HCT116 (cell line): ENCODE data around the gene ANO8. TPM values are rescaled to one million over a fixed set of nuclear protein-coding genes. Genes with fewer than 3 reads are reported as not detected.

ENCODE experiments used
- ATAC-seq: fragments of 200-7000 bp; cut with Tn5 transposase; 2 replicates; pipeline ENCODE4 v1.9.1; 2020; ENCODE audit warnings: mild to moderate bottlenecking, moderate library complexity
- BruUV-seq: library from RNA; stranded (reverse); fragments of 400-500 nt; replicated peaks from 2 replicates; lab custom pipeline; 2021; lab: Mats Ljungman, UMichigan
- CTCF ChIA-PET: fragments of 300-600 bp; sonication (Branson Sonifier 250); formaldehyde crosslinking; loops from one replicate; lab custom pipeline; 2021; ENCODE audit warnings: antibody characterized with exemption; lab: Charles Lee
- POLR2A ChIA-PET: fragments of 300-600, 350-600 bp; sonication (Branson Sonifier 250); formaldehyde crosslinking; loops from one replicate; lab custom pipeline; 2021; ENCODE audit warnings: antibody characterized with exemption; lab: Charles Lee
- RAD21 ChIA-PET, 2 experiments: fragments of 300-600 bp; sonication (Branson Sonifier 250); formaldehyde crosslinking; loops; one replicate each; lab custom pipeline; 2023; ENCODE audit warnings: low total read pairs in 2 of 2; ENCODE audit not compliant: uncharacterized antibody in 2 of 2, unreplicated experiment in 2 of 2, low non-redundant PET in 1 of 2; lab: Charles Lee
- DNase-seq: peaks from one replicate; pipeline ENCODE4 v3.0.0-alpha.2; 2010; ENCODE audit warnings: low read depth, low spot score
- H2AFZ ChIP-seq: fragments of 200-600 bp; shearing (Covaris generic), sonication (generic); 2 replicates; pipeline ENCODE4 v1.6.1; 2017; ENCODE audit warnings: low read depth, mixed run types, mixed read lengths, antibody characterized with exemption, low read length; ENCODE audit not compliant: poor library complexity, severe bottlenecking
- H3K27ac ChIP-seq: 2 replicates; pipeline ENCODE4 v1.5.1; 2012; ENCODE audit warnings: low read depth, low read length
- H3K27me3 ChIP-seq: fragments of 200-600 bp; sonication (generic); 2 replicates; pipeline ENCODE4 v1.6.1; 2016; ENCODE audit warnings: mixed run types, low read length, mixed read lengths; ENCODE audit not compliant: insufficient read depth
- H3K36me3 ChIP-seq, 2 experiments: fragments of 200-500 bp in 1 of 2; fragments of 200-600 bp in 1 of 2; sonication (Bioruptor generic) in 1 of 2; sonication (generic) in 1 of 2; 2 replicates each; pipeline versions ENCODE4 v1.5.1 to v1.6.1; 2014 to 2016; ENCODE audit warnings: low read length in 2 of 2, inconsistent platforms in 1 of 2, mixed read lengths in 1 of 2, mixed run types in 1 of 2; ENCODE audit not compliant: insufficient read depth in 2 of 2, control insufficient read depth in 1 of 2
- H3K4me1 ChIP-seq, 2 experiments: fragments of 200-600 bp in 1 of 2; sonication (generic) in 1 of 2; 2 replicates each; pipeline versions ENCODE4 v1.5.1 to v1.6.1; 2012 to 2017; ENCODE audit warnings: low read length in 2 of 2, inconsistent platforms in 1 of 2, mild to moderate bottlenecking in 1 of 2, mixed read lengths in 1 of 2, mixed run types in 1 of 2, moderate library complexity in 1 of 2; ENCODE audit not compliant: insufficient read depth in 2 of 2, control insufficient read depth in 1 of 2
- H3K4me2 ChIP-seq: fragments of 200-600 bp; sonication (generic); 2 replicates; pipeline ENCODE4 v1.6.1; 2017; ENCODE audit warnings: mixed run types, low read length, mixed read lengths
- H3K4me3 ChIP-seq, 2 experiments: fragments of 200-600 bp in 1 of 2; sonication (generic) in 1 of 2; replicated peaks in 1 of 2; 2 replicates each; pipeline ENCODE4 v1.5.1; 2011 to 2016; ENCODE audit warnings: low read length in 2 of 2, control low read depth in 1 of 2, low read depth in 1 of 2, mild to moderate bottlenecking in 1 of 2, mixed read lengths in 1 of 2, mixed run types in 1 of 2
- H3K79me2 ChIP-seq: fragments of 200-600 bp; sonication (generic); 2 replicates; pipeline ENCODE4 v1.6.1; 2017; ENCODE audit warnings: mild to moderate bottlenecking, mixed run types, low read length, moderate library complexity, mixed read lengths; ENCODE audit not compliant: insufficient read depth
- H3K9ac ChIP-seq: fragments of 200-600 bp; sonication (generic); 2 replicates; pipeline ENCODE4 v1.6.1; 2016; ENCODE audit warnings: low read length, mixed read lengths
- H3K9me2 ChIP-seq: fragments of 200-600 bp; sonication (generic), shearing (Covaris generic); 2 replicates; pipeline ENCODE4 v1.6.1; 2017; ENCODE audit warnings: mixed run types, mild to moderate bottlenecking, moderate library complexity; ENCODE audit not compliant: insufficient read depth
- H3K9me3 ChIP-seq, 2 experiments: fragments of 200-500 bp in 1 of 2; fragments of 200-600 bp in 1 of 2; sonication (Bioruptor generic) in 1 of 2; sonication (generic) in 1 of 2; 2 replicates each; pipeline ENCODE4 v1.6.1; 2014 to 2017; ENCODE audit warnings: low read length in 2 of 2, mixed read lengths in 2 of 2, inconsistent platforms in 1 of 2, low read depth in 1 of 2, mild to moderate bottlenecking in 1 of 2, mixed run types in 1 of 2, moderate library complexity in 1 of 2; ENCODE audit not compliant: control insufficient read depth in 1 of 2, insufficient read depth in 1 of 2
- H4K20me1 ChIP-seq: fragments of 200-600 bp; sonication (generic), shearing (Covaris generic); 2 replicates; pipeline ENCODE4 v1.6.1; 2017; ENCODE audit warnings: mixed run types, mild to moderate bottlenecking, moderate library complexity; ENCODE audit not compliant: insufficient read depth
- CBX3 ChIP-seq: IDR thresholded peaks from 2 replicates; pipeline ENCODE4 v1.6.1; 2012; ENCODE audit warnings: low read depth
- CEBPB ChIP-seq: IDR thresholded peaks from 2 replicates; pipeline ENCODE4 v1.6.1; 2012; ENCODE audit warnings: low read depth
- ELF1 ChIP-seq: IDR thresholded peaks from 2 replicates; pipeline ENCODE4 v1.6.1; 2012; ENCODE audit warnings: low read depth, borderline replicate concordance
- EZH2 ChIP-seq: fragments of 200-600 bp; sonication (generic); IDR thresholded peaks from 2 replicates; pipeline ENCODE4 v1.6.1; 2017; ENCODE audit warnings: antibody characterized with exemption, mixed run types
- FOSL1 ChIP-seq: IDR thresholded peaks from 2 replicates; pipeline ENCODE4 v1.6.1; 2012; ENCODE audit warnings: low read depth
- RAD21 ChIP-seq: IDR thresholded peaks from 2 replicates; pipeline ENCODE4 v1.6.1; 2012; ENCODE audit warnings: low read depth, mild to moderate bottlenecking
- TCF7L2 ChIP-seq: IDR thresholded peaks from 2 replicates; pipeline ENCODE4 v1.7.0; 2011; ENCODE audit warnings: borderline replicate concordance, inconsistent platforms; ENCODE audit not compliant: insufficient read depth, insufficient read length; ENCODE audit errors: extremely low read depth
- intact Hi-C: fragments of 100-400 bp; cut with micrococcal nuclease; formaldehyde crosslinking; loops from 2 replicates; pipeline ENCODE4 v1.10.0; 2022
- total RNA-seq: library from RNA; stranded (reverse); gene quantifications from one replicate; pipeline ENCODE4 v1.2.1, GENCODE V29; 2021; ENCODE audit not compliant: unreplicated experiment
- TF ChIP-seq, protein P1 (sequence below): IDR thresholded peaks from 2 replicates; pipeline ENCODE4 v1.6.1; 2012
- TF ChIP-seq, protein P2 (sequence below): IDR thresholded peaks from 2 replicates; pipeline ENCODE4 v1.6.1; 2012; ENCODE audit warnings: low read depth
- TF ChIP-seq, protein P3 (sequence below): IDR thresholded peaks from 2 replicates; pipeline ENCODE4 v1.6.1; 2011; ENCODE audit warnings: mild to moderate bottlenecking, low read length, moderate library complexity; ENCODE audit not compliant: insufficient replicate concordance; ENCODE audit errors: extremely low read depth

The ANO8 gene
- total RNA-seq, 1 experiment from 2014 or later: 22.9 TPM

GRCh38 chr19:17353386-17353785 lies 18.7 kb upstream of the ANO8 start:
- no peak overlapping the region for H3K9ac ChIP-seq
- POLR2A ChIA-PET: no interaction called here

GRCh38 chr19:17352608-17353280 lies 18.1 kb upstream of the ANO8 start:
- CTCF ChIA-PET: no interaction called here
- Histone ChIP-seq H2AFZ (no peak overlapping the region), H3K79me2 (no peaks in the 10 kb centered on the region), H3K27me3 (no peaks in the 10 kb centered on the region), H3K9ac (no peak overlapping the region), H3K9me2 (no peaks in the 10 kb centered on the region), H3K4me3 (no peak overlapping the region), H3K36me3 (no peaks in the 10 kb centered on the region), H3K4me1 (peaks cover 10 to 12% of the 10 kb centered on the region in 2 experiments; a peak in 3 of 4 replicates), H3K27ac (no peak overlapping the region), H3K4me2 (no peak overlapping the region), H3K9me3 (no peaks in the 10 kb centered on the region), H4K20me1 (no peaks in the 10 kb centered on the region)
- POLR2A ChIA-PET: no interaction called here
- intact Hi-C loops: no loop called here
- RAD21 ChIA-PET: interaction anchor here in 1 of 2 experiments (0.6 kb wide), 1 partner anchor 785 kb away, joined by 3 read pairs; no protein-coding TSS in a partner anchor
- no TSS peak for BruUV-seq
- no peak for ATAC-seq
- DNase-seq: no peak
- TF ChIP-seq, protein P1, sequence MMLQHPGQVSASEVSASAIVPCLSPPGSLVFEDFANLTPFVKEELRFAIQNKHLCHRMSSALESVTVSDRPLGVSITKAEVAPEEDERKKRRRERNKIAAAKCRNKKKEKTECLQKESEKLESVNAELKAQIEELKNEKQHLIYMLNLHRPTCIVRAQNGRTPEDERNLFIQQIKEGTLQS: no peak
- no peak for TF ChIP-seq ELF1
- no peak for TF ChIP-seq CBX3
- no peak for TF ChIP-seq EZH2
- TF ChIP-seq RAD21: no peak
- no peak for TF ChIP-seq TCF7L2
- TF ChIP-seq, protein P2, sequence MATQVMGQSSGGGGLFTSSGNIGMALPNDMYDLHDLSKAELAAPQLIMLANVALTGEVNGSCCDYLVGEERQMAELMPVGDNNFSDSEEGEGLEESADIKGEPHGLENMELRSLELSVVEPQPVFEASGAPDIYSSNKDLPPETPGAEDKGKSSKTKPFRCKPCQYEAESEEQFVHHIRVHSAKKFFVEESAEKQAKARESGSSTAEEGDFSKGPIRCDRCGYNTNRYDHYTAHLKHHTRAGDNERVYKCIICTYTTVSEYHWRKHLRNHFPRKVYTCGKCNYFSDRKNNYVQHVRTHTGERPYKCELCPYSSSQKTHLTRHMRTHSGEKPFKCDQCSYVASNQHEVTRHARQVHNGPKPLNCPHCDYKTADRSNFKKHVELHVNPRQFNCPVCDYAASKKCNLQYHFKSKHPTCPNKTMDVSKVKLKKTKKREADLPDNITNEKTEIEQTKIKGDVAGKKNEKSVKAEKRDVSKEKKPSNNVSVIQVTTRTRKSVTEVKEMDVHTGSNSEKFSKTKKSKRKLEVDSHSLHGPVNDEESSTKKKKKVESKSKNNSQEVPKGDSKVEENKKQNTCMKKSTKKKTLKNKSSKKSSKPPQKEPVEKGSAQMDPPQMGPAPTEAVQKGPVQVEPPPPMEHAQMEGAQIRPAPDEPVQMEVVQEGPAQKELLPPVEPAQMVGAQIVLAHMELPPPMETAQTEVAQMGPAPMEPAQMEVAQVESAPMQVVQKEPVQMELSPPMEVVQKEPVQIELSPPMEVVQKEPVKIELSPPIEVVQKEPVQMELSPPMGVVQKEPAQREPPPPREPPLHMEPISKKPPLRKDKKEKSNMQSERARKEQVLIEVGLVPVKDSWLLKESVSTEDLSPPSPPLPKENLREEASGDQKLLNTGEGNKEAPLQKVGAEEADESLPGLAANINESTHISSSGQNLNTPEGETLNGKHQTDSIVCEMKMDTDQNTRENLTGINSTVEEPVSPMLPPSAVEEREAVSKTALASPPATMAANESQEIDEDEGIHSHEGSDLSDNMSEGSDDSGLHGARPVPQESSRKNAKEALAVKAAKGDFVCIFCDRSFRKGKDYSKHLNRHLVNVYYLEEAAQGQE: no peak

More at GRCh38 chr19:17353386-17353785, 18.7 kb upstream of the ANO8 start:
- Histone ChIP-seq H3K4me2 (no peak overlapping the region), H3K4me1 (peaks cover 9 to 11% of the 10 kb centered on the region in 2 experiments; a peak in 3 of 4 replicates), H2AFZ (no peak overlapping the region), H4K20me1 (no peaks in the 10 kb centered on the region), H3K27me3 (no peaks in the 10 kb centered on the region), H3K79me2 (no peaks in the 10 kb centered on the region), H3K27ac (no peak overlapping the region), H3K9me3 (no peaks in the 10 kb centered on the region), H3K9me2 (no peaks in the 10 kb centered on the region), H3K4me3 (no peak overlapping the region), H3K36me3 (no peaks in the 10 kb centered on the region)
- TF ChIP-seq CEBPB: no peak
- TF ChIP-seq ELF1: no peak
- TF ChIP-seq, protein P3, sequence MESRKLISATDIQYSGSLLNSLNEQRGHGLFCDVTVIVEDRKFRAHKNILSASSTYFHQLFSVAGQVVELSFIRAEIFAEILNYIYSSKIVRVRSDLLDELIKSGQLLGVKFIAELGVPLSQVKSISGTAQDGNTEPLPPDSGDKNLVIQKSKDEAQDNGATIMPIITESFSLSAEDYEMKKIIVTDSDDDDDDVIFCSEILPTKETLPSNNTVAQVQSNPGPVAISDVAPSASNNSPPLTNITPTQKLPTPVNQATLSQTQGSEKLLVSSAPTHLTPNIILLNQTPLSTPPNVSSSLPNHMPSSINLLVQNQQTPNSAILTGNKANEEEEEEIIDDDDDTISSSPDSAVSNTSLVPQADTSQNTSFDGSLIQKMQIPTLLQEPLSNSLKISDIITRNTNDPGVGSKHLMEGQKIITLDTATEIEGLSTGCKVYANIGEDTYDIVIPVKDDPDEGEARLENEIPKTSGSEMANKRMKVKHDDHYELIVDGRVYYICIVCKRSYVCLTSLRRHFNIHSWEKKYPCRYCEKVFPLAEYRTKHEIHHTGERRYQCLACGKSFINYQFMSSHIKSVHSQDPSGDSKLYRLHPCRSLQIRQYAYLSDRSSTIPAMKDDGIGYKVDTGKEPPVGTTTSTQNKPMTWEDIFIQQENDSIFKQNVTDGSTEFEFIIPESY: no peak
- no peak for TF ChIP-seq FOSL1
- DNase-seq (no peak), ATAC-seq (no peak)
- intact Hi-C loops: no loop called here
- ChIA-PET CTCF (no interaction called here), RAD21 (no interaction called here)
- BruUV-seq: no TSS peak
